Activated CD4-positive, alpha-beta T cell treated with anti-CD3 and anti-CD28 coated beads for 48 hours (primary cell): ENCODE data around the gene MPI.

Source experiments
- DNase-seq: peaks from one replicate; pipeline ENCODE4 v3.0.0-alpha.2; 2020

The MPI gene

GRCh38 chr15:74889883-74890664 lies at the start of gene MPI:
Gene MPI (plus strand): TSS chr15:74890042. CDS start chr15:74890074, 32 bp downstream.
- DNase-seq = peak; percentile 94

GRCh38 chr15:74840851-74841775 lies 48.7 kb upstream of the MPI start:
- DNase-seq = no peak

- DNase-seq = no peak
Measured at GRCh38 chr15:74841891-74842373, 47.9 kb upstream of the MPI start.

GRCh38 chr15:74842581-74843444 lies 47.0 kb upstream of the MPI start, which contains the start of gene ULK3:
Gene ULK3 (minus strand): TSS chr15:74843156. CDS start chr15:74843105, 51 bp downstream.
- DNase-seq = peak; percentile 95

- no peak for DNase-seq
Measured at GRCh38 chr15:74843445-74843828, 46.4 kb upstream of the MPI start.

- DNase-seq = peak; percentile 9
Measured at GRCh38 chr15:74843891-74844299, 45.9 kb upstream of the MPI start.

- DNase-seq = no peak
Measured at GRCh38 chr15:74844319-74845207, 45.3 kb upstream of the MPI start.

GRCh38 chr15:74845208-74845568 lies 44.7 kb upstream of the MPI start:
- DNase-seq = peak; percentile 67

GRCh38 chr15:74845581-74845980 lies 44.3 kb upstream of the MPI start:
- peak; percentile 19 for DNase-seq

GRCh38 chr15:74847432-74847831 lies 42.4 kb upstream of the MPI start:
- DNase-seq = no peak

GRCh38 chr15:74850393-74850792 lies 39.4 kb upstream of the MPI start:
- no peak for DNase-seq

- DNase-seq = no peak
Measured at GRCh38 chr15:74851960-74852359, 37.9 kb upstream of the MPI start.

GRCh38 chr15:74854453-74855022 lies 35.3 kb upstream of the MPI start:
- no peak for DNase-seq

GRCh38 chr15:74855857-74856256 lies 34.0 kb upstream of the MPI start:
- no peak for DNase-seq

- no peak for DNase-seq
Measured at GRCh38 chr15:74856537-74856936, 33.3 kb upstream of the MPI start.

- no peak for DNase-seq
Measured at GRCh38 chr15:74857082-74857655, 32.7 kb upstream of the MPI start.

GRCh38 chr15:74857671-74858368 lies 32.0 kb upstream of the MPI start:
- no peak for DNase-seq

- no peak for DNase-seq
Measured at GRCh38 chr15:74858369-74858740, 31.5 kb upstream of the MPI start.

GRCh38 chr15:74863239-74864056 lies 26.4 kb upstream of the MPI start:
- DNase-seq = peak; percentile 19
